Measurements from ENCODE around the gene MORC4. TPM values are rescaled to one million over a fixed set of nuclear protein-coding genes. Genes with fewer than 3 reads are reported as not detected.

MORC4 gene
- total RNA-seq (2014; rRNA removed; shearing (Covaris generic)), result 8.1 and 10.2 TPM in 2 replicates

DNA sequence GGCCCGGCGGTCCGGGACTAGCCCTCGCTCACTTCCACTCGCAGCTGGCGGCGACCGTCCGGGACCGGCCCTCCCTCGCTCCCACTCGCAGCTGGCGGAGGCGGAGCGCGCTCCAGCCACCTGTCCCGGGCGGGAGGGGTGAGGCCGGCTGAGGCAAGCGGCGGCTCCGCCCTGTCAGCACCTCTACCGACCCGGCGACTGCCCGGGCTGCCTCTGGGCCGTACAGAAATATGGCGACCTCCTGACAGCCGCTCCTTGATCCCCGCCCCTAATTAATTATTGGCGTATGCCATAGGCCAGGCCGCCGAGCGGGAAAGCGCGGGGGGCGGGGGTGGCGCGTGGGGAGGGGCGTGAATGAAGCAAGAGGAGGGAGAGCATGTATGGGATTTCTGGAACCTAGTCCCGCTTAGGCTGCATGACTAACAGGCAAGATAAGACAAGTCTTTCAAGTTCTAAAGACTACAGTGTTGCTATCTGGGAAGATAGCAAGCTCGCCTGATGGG lies at the start of gene MORC4:
MORC4 (minus strand) TSS at position 200 of the 503 bp plus-strand sequence. CDS start 243 bp downstream, outside the sequence.

DNA sequence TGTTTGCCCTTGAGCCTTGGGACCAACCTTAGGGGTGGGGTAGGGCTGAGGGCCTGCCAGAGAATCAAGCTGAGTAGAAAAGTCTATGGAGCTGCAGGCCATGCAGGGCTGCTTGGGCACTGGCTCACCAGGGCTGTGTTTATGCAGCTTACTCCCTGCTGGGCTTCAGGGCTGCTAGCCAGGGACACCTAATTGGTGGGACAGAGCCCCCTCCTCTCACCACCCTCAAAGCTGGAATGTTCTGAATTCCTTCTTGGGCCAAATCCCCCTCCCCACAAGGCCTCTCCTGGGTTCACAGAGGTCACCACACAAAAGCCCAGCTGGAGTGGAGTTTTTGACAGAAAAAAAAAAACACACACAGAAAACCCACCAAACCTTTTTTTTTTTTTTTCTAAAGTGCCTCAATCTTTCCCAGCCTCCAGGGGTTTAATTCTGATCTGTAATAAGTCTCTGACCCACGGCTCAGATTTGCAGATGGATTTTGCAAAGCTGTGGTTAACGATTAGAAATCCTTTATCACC lies 80.0 kb downstream of the MORC4 start, which contains the start of gene CLDN2:
CLDN2 (plus strand) TSS at position 471 of the 521 bp plus-strand sequence. CDS start 7,827 bp downstream, outside the sequence.

DNA sequence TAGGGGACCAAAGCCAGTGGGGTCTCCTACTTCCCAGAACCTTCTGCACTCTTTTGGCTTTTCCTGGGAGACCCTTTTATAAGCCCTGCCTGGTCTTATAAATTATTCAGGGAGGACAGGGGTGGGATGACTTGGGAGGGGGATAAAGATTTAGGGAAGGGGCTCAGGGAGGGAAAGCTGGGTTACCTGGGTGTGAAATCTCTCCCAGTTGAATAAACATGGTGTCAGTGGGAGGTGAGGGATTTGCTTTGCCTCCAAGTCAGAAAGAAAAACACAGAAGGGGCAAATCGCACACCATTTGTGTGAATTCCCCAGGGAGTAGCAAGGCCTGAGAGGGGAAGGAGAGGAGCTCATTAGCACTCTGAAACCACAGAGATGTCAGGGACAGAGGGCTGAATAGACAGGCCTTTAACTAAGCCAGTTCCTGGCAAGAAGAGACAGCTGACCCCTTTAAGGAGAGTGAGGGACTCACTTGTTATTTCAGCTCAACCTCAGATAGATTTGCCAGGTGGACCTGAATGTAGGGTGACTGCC lies 96.7 kb downstream of the MORC4 start, which contains the start of gene RIPPLY1:
RIPPLY1 (minus strand) TSS at position 51 of the 534 bp plus-strand sequence. CDS start 54 bp downstream, outside the sequence.

Other genes with a start within 250 kb of the MORC4 start
- gene TBC1D8B, start 197.5 kb downstream of the MORC4 start, total RNA-seq (2014; rRNA removed; shearing (Covaris generic)), result 0.19 and 0.56 TPM in 2 replicates
- not detected in 2 replicates for gene RIPPLY1, start 96.9 kb downstream of the MORC4 start, total RNA-seq (2014; rRNA removed; shearing (Covaris generic))
- gene CLDN2, start 79.8 kb downstream of the MORC4 start, total RNA-seq (2014; rRNA removed; shearing (Covaris generic)), result 0.08 and 0.11 TPM in 2 replicates
- gene RBM41, start 118.6 kb upstream of the MORC4 start, total RNA-seq (2014; rRNA removed; shearing (Covaris generic)), result 6.1 and 11.2 TPM in 2 replicates
- gene NUP62CL, start 206.2 kb upstream of the MORC4 start, total RNA-seq (2014; rRNA removed; shearing (Covaris generic)), result not detected in 2 replicates
- not detected in 2 replicates for gene DNAAF6, start 206.4 kb upstream of the MORC4 start, total RNA-seq (2014; rRNA removed; shearing (Covaris generic))